Sigmoid colon (tissue), 4 donors: ENCODE measurements around the gene TMEM259.

Experiments used
- CTCF ChIP-seq, 4 experiments: fragments of 450-650 bp in 3 of 4; fragments of 200-600 bp in 1 of 4; IDR thresholded peaks; one replicate each; pipeline ENCODE4 v1.5.1; 2016 to 2019; ENCODE audit warnings: antibody characterized with exemption in 4 of 4, mild to moderate bottlenecking in 3 of 4, moderate library complexity in 2 of 4
- POLR2A ChIP-seq, 2 donors: fragments of 450-650 bp; IDR thresholded peaks; one replicate each; pipeline ENCODE4 v1.6.1; 2016; ENCODE audit warnings: antibody characterized with exemption in 2 of 2, mild to moderate bottlenecking in 2 of 2, moderate library complexity in 2 of 2
- POLR2AphosphoS5 ChIP-seq, 4 donors: sonication (generic); formaldehyde crosslinking; IDR thresholded peaks; one replicate each; pipeline ENCODE4 v1.6.1; 2017; ENCODE audit warnings: antibody characterized with exemption in 4 of 4

- TF ChIP-seq CTCF (IDR thresholded peaks at IDR 0.05) (no peak), POLR2AphosphoS5 (IDR thresholded peaks at IDR 0.05) (no peak), POLR2A (IDR thresholded peaks at IDR 0.05) (no peak)
Observed at GRCh38 chr19:1012334-1012733, 8.6 kb downstream of the TMEM259 start.
